H9 (cell line): ENCODE measurements around the gene AIFM2. TPM values are rescaled to one million over a fixed set of nuclear protein-coding genes. Genes with fewer than 3 reads are reported as not detected.

Experiments used
- DNase-seq: peaks from one replicate; pipeline ENCODE4 v3.0.0-alpha.2; 2017
- H2AFZ ChIP-seq: one replicate; pipeline ENCODE4 v1.6.1; 2013; ENCODE audit warnings: mild to moderate bottlenecking, low read length, control low read depth, moderate library complexity
- H2AK5ac ChIP-seq: 2 replicates; pipeline ENCODE4 v1.6.1; 2013; ENCODE audit warnings: low read length, control low read depth, mixed read lengths; ENCODE audit not compliant: insufficient read length
- H2BK120ac ChIP-seq: one replicate; pipeline ENCODE4 v1.6.1; 2013; ENCODE audit warnings: low read depth, mild to moderate bottlenecking, low read length, control low read depth, inconsistent platforms; ENCODE audit not compliant: poor library complexity, severe bottlenecking
- H2BK12ac ChIP-seq: 2 replicates; pipeline ENCODE4 v1.6.1; 2013; ENCODE audit warnings: low read length, control low read depth, mixed read lengths, low read depth; ENCODE audit not compliant: insufficient read length
- H2BK15ac ChIP-seq: 2 replicates; pipeline ENCODE4 v1.6.1; 2013; ENCODE audit warnings: low read depth, low read length, control low read depth
- H2BK20ac ChIP-seq: one replicate; pipeline ENCODE4 v1.6.1; 2013; ENCODE audit warnings: low read depth, mild to moderate bottlenecking, low read length, control low read depth, inconsistent platforms; ENCODE audit not compliant: poor library complexity, severe bottlenecking
- H2BK5ac ChIP-seq: 2 replicates; pipeline ENCODE4 v1.6.1; 2013; ENCODE audit warnings: low read length, control low read depth, mixed read lengths; ENCODE audit not compliant: insufficient read length
- H3K14ac ChIP-seq: 2 replicates; pipeline ENCODE4 v1.6.1; 2013; ENCODE audit warnings: low read length, control low read depth; ENCODE audit not compliant: insufficient read depth
- H3K18ac ChIP-seq: 2 replicates; pipeline ENCODE4 v1.6.1; 2013; ENCODE audit warnings: low read depth, mild to moderate bottlenecking, mixed read lengths, low read length, control low read depth; ENCODE audit not compliant: insufficient read length
- H3K23ac ChIP-seq: 2 replicates; pipeline ENCODE4 v1.6.1; 2013; ENCODE audit warnings: low read length, control low read depth, mixed read lengths, low read depth; ENCODE audit not compliant: insufficient read length
- H3K23me2 ChIP-seq: 2 replicates; pipeline ENCODE4 v1.6.1; 2013; ENCODE audit warnings: low read depth, mild to moderate bottlenecking, mixed read lengths, low read length, control low read depth; ENCODE audit not compliant: insufficient read length, poor library complexity, severe bottlenecking
- H3K27ac ChIP-seq: 2 replicates; pipeline ENCODE4 v1.5.1; 2013; ENCODE audit warnings: low read length, control low read depth, mixed read lengths, low read depth; ENCODE audit not compliant: insufficient read length
- H3K27me3 ChIP-seq: 2 replicates; pipeline ENCODE4 v1.6.1; 2013; ENCODE audit warnings: low read length, control low read depth, inconsistent platforms; ENCODE audit not compliant: insufficient read depth
- H3K4ac ChIP-seq: 2 replicates; pipeline ENCODE4 v1.6.1; 2013; ENCODE audit warnings: low read depth, mild to moderate bottlenecking, control low read depth, inconsistent platforms, low read length, moderate library complexity
- H3K4me1 ChIP-seq: 2 replicates; pipeline ENCODE4 v1.6.1; 2013; ENCODE audit warnings: low read length, control low read depth, inconsistent platforms; ENCODE audit not compliant: insufficient read depth
- H3K4me2 ChIP-seq: 2 replicates; pipeline ENCODE4 v1.6.1; 2013; ENCODE audit warnings: low read length, control low read depth, mixed read lengths; ENCODE audit not compliant: insufficient read length, insufficient read depth
- H3K56ac ChIP-seq: 2 replicates; pipeline ENCODE4 v1.6.1; 2013; ENCODE audit warnings: low read depth, mild to moderate bottlenecking, mixed read lengths, low read length, control low read depth; ENCODE audit not compliant: insufficient read length
- H3K79me1 ChIP-seq: 2 replicates; pipeline ENCODE4 v1.6.1; 2013; ENCODE audit warnings: low read depth, mild to moderate bottlenecking, moderate library complexity, low read length, control low read depth, inconsistent platforms; ENCODE audit not compliant: insufficient read depth, poor library complexity, severe bottlenecking
- H3K79me2 ChIP-seq: 2 replicates; pipeline ENCODE4 v1.6.1; 2013; ENCODE audit warnings: low read length, control low read depth, inconsistent platforms; ENCODE audit not compliant: insufficient read depth
- H3K9ac ChIP-seq: 2 replicates; pipeline ENCODE4 v1.6.1; 2013; ENCODE audit warnings: low read length, control low read depth, mixed read lengths; ENCODE audit not compliant: insufficient read length; ENCODE audit errors: extremely low read depth
- H3K9me3 ChIP-seq: one replicate; pipeline ENCODE4 v1.6.1; 2013; ENCODE audit warnings: low read depth, low read length, inconsistent platforms; ENCODE audit not compliant: control insufficient read depth
- H3T11ph ChIP-seq: one replicate; pipeline ENCODE4 v1.6.1; 2013; ENCODE audit warnings: mild to moderate bottlenecking, low read length, control low read depth, inconsistent platforms
- H4K20me1 ChIP-seq: one replicate; pipeline ENCODE4 v1.6.1; 2013; ENCODE audit not compliant: control insufficient read depth, insufficient read length, insufficient read depth
- H4K5ac ChIP-seq: 2 replicates; pipeline ENCODE4 v1.6.1; 2013; ENCODE audit warnings: low read depth, mild to moderate bottlenecking, mixed read lengths, low read length, control low read depth; ENCODE audit not compliant: insufficient read length
- H4K8ac ChIP-seq: replicated peaks from 2 replicates; pipeline ENCODE4 v1.6.1; 2013; ENCODE audit warnings: low read length, control low read depth, mixed read lengths, low read depth; ENCODE audit not compliant: insufficient read length
- H4K91ac ChIP-seq: 2 replicates; pipeline ENCODE4 v1.6.1; 2013; ENCODE audit warnings: low read depth, mild to moderate bottlenecking, moderate library complexity, mixed read lengths, low read length, control low read depth; ENCODE audit not compliant: insufficient read length
- H3K27ac Mint-ChIP-seq, 3 experiments: 2 replicates in 2 of 3; 3 replicates in 1 of 3; pipeline ENCODE4 v1.8.0; 2020 to 2021; ENCODE audit warnings: mixed read lengths in 3 of 3, mild to moderate bottlenecking in 1 of 3, moderate library complexity in 1 of 3
- H3K27me3 Mint-ChIP-seq: 2 replicates; pipeline ENCODE4 v1.8.0; 2021; ENCODE audit warnings: low read depth, mild to moderate bottlenecking, moderate library complexity, mixed read lengths
- H3K36me3 Mint-ChIP-seq, 3 experiments: 2 replicates in 2 of 3; 3 replicates in 1 of 3; pipeline ENCODE4 v1.8.0; 2020 to 2021; ENCODE audit warnings: low read depth in 3 of 3, mixed read lengths in 3 of 3; ENCODE audit not compliant: insufficient read depth in 1 of 3
- H3K4me1 Mint-ChIP-seq, 2 experiments: 2 replicates each; pipeline ENCODE4 v1.8.0; 2020; ENCODE audit warnings: mixed read lengths in 2 of 2
- H3K4me3 Mint-ChIP-seq, 2 experiments: 2 replicates in 1 of 2; 3 replicates in 1 of 2; pipeline ENCODE4 v1.8.0; 2020 to 2021; ENCODE audit warnings: mild to moderate bottlenecking in 2 of 2, mixed read lengths in 2 of 2, moderate library complexity in 1 of 2
- H3K9me3 Mint-ChIP-seq, 2 experiments: 2 replicates in 1 of 2; 3 replicates in 1 of 2; pipeline ENCODE4 v1.8.0; 2020; ENCODE audit warnings: mild to moderate bottlenecking in 2 of 2, mixed read lengths in 2 of 2, moderate library complexity in 1 of 2
- WGBS: extraction: QIAGEN DNeasy Blood & Tissue Kit; methylation state at CpG from one replicate; pipeline ENCODE4 v1.1.7; 2013; ENCODE audit warnings: missing lambda C conversion rate, low lambda C conversion rate, mixed read lengths; ENCODE audit not compliant: insufficient read length; ENCODE audit errors: extremely low coverage; 5-methylcytosine and 5-hydroxymethylcytosine counted together
- total RNA-seq: library from RNA; stranded (reverse); gene quantifications from 2 replicates; pipeline ENCODE4 v1.2.1, GENCODE V29; 2021
- TF ChIP-seq, protein P1 (sequence below): fragments of 200-600 bp; sonication (generic); conservative IDR thresholded peaks from 3 replicates; pipeline ENCODE4 v1.8.0; 2021; ENCODE audit warnings: antibody characterized with exemption, mild to moderate bottlenecking

The AIFM2 gene
- total RNA-seq, 1 experiment from 2014 or later: 5.3 TPM

DNA sequence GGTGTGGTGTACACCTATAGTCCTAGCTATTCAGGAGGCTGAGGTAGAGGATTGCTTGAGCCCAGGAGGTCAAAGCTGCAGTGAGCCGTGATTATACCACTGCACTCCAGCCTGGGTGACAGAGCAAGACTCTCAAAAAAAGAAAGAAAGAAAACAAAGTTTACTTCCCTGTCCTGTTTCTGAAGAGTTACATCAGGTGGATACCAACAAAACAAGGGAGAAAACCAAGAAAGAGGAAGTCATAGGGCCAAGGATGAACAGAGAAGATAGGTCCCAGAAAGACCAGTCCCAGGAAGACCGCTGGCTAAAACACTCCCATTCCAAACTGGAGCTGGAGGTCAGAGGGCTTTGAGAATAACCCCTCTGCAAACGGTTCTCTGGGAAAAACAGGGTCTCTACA is 66.4 kb downstream of the AIFM2 start:
- Mint-ChIP-seq H3K27me3 (peaks cover 18% of the 10 kb centered on the region), H3K4me3 (no peak overlapping the region), H3K4me1 (peaks cover 3 to 6% of the 10 kb centered on the region in 2 experiments), H3K27ac (no peak overlapping the region), H3K9me3 (no peaks in the 10 kb centered on the region), H3K36me3 (no peaks in the 10 kb centered on the region; a peak in 3 of 7 replicates)
- H4K5ac ChIP-seq: no peak overlapping the region
- no peaks in the 10 kb centered on the region for H3K23me2 ChIP-seq
- no peak overlapping the region for H3K4me2 ChIP-seq
- H3K9me3 ChIP-seq: no peaks in the 10 kb centered on the region
- no peak overlapping the region for H2BK15ac ChIP-seq
- H2BK120ac ChIP-seq: no peak overlapping the region
- H3K56ac ChIP-seq: no peak overlapping the region
- no peak overlapping the region for H3K18ac ChIP-seq
- TF ChIP-seq, protein P1, sequence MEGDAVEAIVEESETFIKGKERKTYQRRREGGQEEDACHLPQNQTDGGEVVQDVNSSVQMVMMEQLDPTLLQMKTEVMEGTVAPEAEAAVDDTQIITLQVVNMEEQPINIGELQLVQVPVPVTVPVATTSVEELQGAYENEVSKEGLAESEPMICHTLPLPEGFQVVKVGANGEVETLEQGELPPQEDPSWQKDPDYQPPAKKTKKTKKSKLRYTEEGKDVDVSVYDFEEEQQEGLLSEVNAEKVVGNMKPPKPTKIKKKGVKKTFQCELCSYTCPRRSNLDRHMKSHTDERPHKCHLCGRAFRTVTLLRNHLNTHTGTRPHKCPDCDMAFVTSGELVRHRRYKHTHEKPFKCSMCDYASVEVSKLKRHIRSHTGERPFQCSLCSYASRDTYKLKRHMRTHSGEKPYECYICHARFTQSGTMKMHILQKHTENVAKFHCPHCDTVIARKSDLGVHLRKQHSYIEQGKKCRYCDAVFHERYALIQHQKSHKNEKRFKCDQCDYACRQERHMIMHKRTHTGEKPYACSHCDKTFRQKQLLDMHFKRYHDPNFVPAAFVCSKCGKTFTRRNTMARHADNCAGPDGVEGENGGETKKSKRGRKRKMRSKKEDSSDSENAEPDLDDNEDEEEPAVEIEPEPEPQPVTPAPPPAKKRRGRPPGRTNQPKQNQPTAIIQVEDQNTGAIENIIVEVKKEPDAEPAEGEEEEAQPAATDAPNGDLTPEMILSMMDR: no peak
- H4K20me1 ChIP-seq: no peaks in the 10 kb centered on the region
- H2BK12ac ChIP-seq: no peak overlapping the region
- no peak overlapping the region for H3T11ph ChIP-seq
- H3K27ac ChIP-seq: no peak overlapping the region
- no peak overlapping the region for H2BK5ac ChIP-seq
- no CpG with 5 or more reads among the region's 3 CpGs for WGBS
- no peak overlapping the region for H3K9ac ChIP-seq
- H3K4me1 ChIP-seq: no peaks in the 10 kb centered on the region
- H2AFZ ChIP-seq: no peak overlapping the region
- H3K27me3 ChIP-seq: no peaks in the 10 kb centered on the region
- no peak overlapping the region for H3K4ac ChIP-seq
- H3K79me2 ChIP-seq: no peaks in the 10 kb centered on the region
- no peak overlapping the region for H2BK20ac ChIP-seq
- no peak overlapping the region for H4K91ac ChIP-seq
- DNase-seq: no peak
- no peak overlapping the region for H3K23ac ChIP-seq
- H4K8ac ChIP-seq: no peak overlapping the region
- no peaks in the 10 kb centered on the region for H3K79me1 ChIP-seq
- no peak overlapping the region for H2AK5ac ChIP-seq
- H3K14ac ChIP-seq: no peak overlapping the region
